HG03025 (cell line): ENCODE data around the gene DERL3.
A peak's percentile ranks its signal among the peaks of the same experiment; 100 is the strongest.

ENCODE experiments used
- ATAC-seq: cut with Tn5 transposase; IDR thresholded peaks from one replicate; pipeline ENCODE4 v1.9.1; 2021; ENCODE audit warnings: mild to moderate bottlenecking, moderate library complexity; ENCODE audit not compliant: unreplicated experiment, low FRiP score

Gene DERL3

GRCh38 chr22:23847991-23848864, 9.4 kb upstream of the DERL3 start:
- no peak for ATAC-seq

- no peak for ATAC-seq
Observed at GRCh38 chr22:23847310-23847920, 8.6 kb upstream of the DERL3 start.

- ATAC-seq = no peak
Observed at GRCh38 chr22:23846081-23846469, 7.3 kb upstream of the DERL3 start.

- ATAC-seq = no peak
Observed at GRCh38 chr22:23845265-23846080, 6.7 kb upstream of the DERL3 start.

- ATAC-seq = no peak
Observed at GRCh38 chr22:23844739-23845202, 6.0 kb upstream of the DERL3 start.

GRCh38 chr22:23842599-23842998, 3.8 kb upstream of the DERL3 start:
- ATAC-seq = no peak

- ATAC-seq = no peak
Observed at GRCh38 chr22:23841736-23842445, 3.1 kb upstream of the DERL3 start.

- no peak for ATAC-seq
Observed at GRCh38 chr22:23841292-23841691, 2.5 kb upstream of the DERL3 start.

GRCh38 chr22:23840026-23840425, 1.2 kb upstream of the DERL3 start:
- ATAC-seq = no peak

GRCh38 chr22:23837911-23838680, 710 bp downstream of the DERL3 start:
- peak; percentile 11 for ATAC-seq

GRCh38 chr22:23837496-23837859, 1.3 kb downstream of the DERL3 start:
- no peak for ATAC-seq

- no peak for ATAC-seq
Observed at GRCh38 chr22:23836692-23837495, 1.9 kb downstream of the DERL3 start.

GRCh38 chr22:23836281-23836680, 2.5 kb downstream of the DERL3 start:
- ATAC-seq = no peak

GRCh38 chr22:23835484-23836144, 3.2 kb downstream of the DERL3 start:
- no peak for ATAC-seq

GRCh38 chr22:23834793-23835483, 3.9 kb downstream of the DERL3 start:
- ATAC-seq = no peak

GRCh38 chr22:23834406-23834792, 4.4 kb downstream of the DERL3 start:
- ATAC-seq = no peak

- ATAC-seq = no peak
Observed at GRCh38 chr22:23833911-23834317, 4.9 kb downstream of the DERL3 start.
